COLO668 (cell line): ENCODE results near the gene CCNY.

Experiments
- DNase-seq: peaks from one replicate; lab custom pipeline; 2025; ENCODE audit not compliant: unreplicated experiment; lab: John Stamatoyannopoulos, UW

CCNY gene

DNA sequence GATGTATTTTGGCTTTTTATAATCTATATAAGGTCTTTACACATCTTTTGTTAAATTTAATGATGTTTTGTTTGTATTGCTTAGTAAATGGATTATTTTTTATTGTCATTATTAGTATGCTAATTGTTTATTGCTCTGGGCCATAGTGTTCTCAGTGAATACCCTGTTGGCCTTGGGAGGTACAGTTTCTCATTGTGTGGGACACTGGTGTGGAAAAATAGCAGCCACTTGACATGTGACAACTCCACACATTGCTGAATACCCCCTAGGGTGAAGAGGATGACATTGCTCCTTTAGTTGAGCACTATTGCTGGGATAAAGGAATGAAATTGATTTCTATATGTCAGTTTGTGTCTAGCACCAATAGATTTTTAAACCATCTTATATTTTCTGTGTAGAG lies 130.9 kb downstream of the CCNY start:
- no peak for DNase-seq

DNA sequence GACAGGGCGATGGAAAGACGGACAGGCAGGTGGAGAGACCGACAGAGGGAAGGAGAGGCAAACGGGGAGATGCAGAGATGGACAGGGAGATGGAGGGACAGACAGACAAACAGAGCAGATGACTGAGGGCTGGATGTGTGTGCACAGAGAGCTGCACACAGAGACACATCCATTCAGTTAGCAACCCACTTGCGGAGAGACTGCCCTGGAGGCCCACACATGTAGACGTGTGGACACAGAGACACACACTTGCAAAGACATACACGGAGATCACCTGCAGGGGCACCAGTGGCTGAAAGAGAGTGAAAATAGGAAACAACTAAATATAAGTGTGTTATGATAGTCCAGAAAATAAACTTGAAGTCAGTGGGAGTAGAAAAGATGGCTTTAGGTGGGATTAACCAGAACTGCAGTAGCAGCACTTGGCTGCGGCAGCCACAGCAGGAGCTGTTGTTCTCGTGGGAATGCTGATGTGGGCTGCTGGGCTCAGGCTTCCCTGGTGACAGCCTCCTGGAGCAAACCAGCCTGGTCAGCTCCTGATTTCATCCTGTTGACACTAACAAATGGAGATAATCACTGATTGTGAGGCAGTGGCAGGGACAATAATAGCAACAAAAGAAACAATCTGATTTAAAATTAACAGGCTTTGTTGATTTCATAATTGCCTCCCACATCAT lies 134.1 kb downstream of the CCNY start:
- DNase-seq, result no peak

DNA sequence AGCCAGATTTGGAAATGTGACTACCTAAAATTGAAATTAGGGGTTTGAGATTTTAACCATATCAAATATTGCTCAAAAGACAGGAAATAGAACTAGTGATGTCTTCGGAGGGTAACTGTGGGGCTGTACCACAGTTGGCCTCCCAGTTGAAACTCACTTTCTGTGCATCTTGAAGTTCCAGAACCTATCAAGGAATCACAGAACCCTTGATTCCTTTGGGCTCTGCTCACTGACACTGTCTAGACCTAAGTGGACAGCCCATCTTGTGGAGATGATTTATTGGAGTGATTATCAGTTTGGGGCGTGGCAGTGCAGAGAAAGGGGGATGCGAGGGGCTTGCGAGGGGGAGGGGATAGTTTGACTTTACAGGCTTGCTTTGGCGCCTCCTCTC lies 134.6 kb downstream of the CCNY start:
- DNase-seq, result no peak

DNA sequence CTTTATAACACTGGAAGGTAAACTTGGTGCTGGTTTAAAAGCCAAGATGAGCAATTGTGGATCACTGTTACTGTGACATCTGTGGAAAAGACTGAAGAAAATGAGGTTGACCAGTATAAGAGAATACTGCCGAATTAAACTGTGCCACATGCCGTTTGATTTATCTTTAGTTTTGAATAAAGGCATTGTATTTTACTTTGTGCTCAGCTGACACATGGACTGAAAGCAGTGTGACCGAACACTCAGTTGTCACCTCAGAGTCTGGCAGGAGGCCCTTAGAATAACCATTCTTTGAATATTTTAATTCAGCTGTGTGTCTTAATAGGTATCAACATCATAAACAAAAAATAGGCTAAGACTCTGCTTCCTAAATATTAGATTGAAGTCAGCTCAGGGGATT lies 135.1 kb downstream of the CCNY start:
- DNase-seq, result no peak

DNA sequence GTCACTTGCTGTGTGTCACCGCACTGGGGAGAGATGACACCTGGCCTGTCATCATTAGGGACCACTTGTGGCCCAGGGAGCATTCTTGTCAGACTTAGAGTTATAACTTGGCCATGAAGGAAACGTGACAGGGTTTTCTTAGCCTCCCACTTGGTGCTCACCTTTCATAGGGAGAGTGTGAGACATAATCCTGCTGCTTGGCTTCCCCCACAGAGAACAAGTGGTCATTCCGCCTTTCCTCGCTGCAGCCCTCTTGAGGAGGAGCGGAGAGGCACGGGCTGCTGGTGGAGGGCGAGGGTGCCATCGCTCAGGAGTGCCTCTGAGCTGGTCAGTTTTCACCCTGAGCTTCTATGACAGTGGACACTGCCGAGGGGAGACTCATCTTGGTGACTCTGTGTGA lies 143.8 kb downstream of the CCNY start:
- no peak for DNase-seq

DNA sequence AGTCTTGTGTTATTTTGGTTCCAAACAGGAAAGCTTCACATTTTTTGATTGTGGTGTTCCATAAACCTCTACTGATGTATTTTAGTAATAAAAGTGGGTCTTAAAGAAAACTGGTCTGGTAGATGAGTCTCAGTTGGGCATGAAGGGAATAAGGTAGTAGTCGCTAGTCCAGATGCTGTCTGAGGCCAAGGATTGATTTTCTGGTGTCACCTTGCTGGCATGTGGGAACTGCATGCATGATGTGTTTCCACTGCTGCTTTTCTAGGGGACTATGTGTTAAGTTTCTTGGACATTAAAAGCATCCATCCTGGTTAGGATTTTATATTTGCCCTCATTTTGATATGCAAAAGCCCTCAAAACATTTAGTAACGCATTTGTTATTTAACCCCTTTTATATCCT lies 145.1 kb downstream of the CCNY start:
- no peak for DNase-seq

DNA sequence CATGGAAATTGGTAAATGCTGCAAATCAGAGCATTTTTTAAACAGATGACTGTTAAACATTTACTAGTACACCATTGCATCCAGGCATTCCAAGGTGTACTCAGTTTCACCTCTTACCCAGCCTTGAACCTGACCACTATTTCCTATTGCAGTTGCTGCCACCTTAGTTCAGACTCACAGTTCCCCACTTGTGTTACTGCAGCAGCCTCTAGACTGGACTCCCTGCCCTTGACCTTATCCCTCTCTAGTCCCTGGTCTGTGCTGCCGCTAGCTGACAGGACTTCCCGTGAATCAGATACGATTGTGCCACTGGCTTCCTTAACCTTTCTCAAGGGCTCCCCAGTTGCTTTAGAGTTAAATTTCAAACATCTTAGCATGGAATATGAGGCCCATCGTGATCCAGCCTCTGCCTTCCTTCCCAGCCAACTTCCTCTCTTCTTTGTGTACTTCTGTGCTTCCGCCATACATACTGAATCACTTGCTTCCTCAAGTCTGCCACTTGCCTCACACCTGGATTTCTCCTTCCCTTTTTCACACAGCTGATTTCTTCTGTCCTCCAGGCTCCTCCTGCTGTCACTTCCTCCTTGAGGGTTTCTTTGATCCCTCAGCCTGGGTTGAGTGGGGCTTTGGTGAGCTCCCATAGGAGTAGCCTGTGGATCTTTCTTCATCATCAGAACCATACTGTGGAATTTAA lies 150.1 kb downstream of the CCNY start:
- no peak for DNase-seq

DNA sequence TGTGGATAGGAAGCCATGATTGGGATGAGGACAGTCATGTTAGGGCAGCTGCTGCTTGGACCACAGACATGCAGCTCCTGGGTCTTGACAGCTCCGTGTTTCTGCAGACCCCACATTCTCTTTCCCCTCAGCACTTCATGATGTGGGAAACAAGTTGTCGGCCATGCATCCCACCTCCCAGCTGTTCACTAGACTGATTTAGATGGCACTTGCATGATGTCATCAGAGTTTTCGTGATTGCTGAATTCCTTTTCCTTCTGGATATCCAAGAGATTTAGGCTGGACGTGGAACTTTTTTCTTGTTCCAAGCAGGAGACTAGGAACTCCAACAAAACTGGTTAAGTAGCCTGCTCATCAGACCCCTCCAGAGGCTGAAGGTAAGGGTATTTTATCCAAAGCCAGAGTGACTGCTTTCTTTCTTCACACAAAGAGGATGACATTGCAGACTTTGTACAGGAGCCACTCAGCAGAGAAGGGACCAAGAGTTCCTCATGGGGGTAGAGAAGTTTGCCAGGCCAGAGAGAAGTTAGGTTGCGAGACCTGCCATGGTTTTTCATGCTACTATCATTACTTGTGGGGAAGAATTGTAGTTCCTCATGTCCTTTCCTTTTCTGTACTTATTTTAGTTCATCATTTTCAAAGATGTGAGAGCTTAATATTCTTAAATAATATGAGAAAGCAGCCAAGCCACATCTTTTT lies 151.2 kb downstream of the CCNY start:
- no peak for DNase-seq

DNA sequence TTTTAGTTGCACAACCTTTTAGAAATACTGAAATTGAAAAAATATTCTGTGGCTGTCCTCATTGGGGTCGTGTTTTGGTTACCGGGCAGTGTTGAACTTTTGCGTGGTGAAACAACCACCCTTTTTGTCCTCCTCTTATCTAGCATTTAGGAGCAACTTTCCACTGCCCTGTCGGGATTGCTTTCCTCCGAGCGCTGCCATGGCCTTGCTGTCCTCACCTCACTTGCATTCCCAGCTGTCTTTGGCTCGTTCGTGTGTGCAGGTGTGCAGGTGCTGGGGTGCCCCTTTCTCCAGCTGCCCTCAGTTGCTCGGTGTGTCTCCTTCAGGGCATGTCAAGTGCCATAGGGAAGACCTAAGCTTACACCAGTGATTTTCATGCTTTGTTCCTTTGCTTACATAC lies 151.9 kb downstream of the CCNY start:
- no peak for DNase-seq

DNA sequence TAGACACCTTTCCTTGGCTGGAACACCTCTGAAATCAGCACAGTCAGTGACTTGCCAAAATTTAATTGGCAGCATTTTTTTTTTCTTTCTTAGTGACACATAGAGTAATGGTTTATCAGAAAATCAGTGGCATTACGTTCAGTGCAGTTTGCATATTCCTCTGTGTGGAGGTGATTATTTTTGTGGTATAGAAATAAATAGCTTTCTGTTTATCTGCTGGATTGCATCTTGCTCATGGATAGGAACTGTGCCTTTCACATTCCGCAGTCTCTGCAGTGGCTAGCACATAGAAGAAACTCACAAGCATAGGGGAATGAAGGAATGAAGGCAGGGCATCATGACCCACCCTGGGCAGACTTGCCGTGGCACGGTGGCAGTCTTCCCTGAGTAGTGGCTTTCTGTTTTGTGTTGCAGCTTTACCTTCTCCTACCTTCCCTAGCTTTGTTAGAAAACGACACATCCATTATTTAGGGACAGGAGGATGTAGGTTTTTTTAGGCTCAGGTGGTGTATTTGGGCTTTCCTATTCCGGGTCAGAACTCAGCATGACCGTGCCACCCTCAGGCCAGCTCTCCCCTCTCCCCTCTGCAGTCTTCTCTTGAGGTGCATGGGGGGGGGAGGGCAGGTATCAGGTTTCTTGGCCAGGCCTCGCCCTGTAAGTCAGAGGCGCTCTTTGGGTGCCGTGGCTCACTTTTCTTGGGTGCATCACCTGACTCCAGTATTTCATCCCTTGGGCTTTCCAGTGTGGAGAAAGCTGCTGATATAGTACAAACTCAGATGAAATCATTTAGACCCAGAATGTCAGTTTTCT lies 156.3 kb downstream of the CCNY start:
- DNase-seq, result no peak

DNA sequence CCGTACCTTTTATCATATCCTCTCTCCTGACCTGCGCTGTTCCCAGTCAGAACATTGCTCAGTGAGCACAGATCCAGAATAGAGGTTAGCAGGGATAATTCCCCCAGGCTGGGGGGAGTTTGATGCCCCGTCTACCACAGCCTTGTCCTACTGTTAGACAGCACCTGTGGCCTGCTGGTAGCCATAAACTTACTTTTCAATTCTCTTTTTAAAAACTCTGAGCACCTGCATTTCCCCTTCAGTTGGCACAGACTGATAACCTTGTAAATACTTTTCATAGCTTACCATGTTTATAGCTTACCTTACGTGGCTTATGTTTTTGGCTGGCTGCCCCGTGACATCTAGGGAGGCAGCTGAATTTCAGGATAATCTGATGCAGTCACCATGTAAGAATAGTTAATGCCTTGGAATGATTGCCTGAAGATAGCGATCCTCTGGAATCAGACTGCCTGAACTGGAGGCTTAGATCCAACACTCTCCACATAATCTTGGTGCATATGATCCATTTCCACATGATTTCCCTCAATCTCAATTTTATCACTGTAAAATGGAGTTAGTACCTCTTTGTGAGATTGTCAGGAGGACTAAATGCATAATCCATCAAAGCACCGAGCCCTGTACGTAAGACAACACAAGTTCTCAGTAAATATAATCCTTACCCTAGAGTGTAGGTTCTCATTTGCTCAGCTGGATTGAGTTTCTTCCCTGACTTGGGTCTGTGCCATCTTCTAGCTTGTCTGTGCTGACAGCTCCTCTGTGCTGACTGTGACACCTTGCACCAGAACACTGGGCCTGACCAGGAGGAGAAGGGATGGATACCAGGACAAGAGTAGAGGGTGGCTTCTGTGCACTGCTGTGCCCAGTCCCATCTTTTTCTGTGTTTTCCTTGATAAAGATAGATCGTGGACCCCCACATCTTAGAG lies 157.1 kb downstream of the CCNY start:
- DNase-seq, result no peak

DNA sequence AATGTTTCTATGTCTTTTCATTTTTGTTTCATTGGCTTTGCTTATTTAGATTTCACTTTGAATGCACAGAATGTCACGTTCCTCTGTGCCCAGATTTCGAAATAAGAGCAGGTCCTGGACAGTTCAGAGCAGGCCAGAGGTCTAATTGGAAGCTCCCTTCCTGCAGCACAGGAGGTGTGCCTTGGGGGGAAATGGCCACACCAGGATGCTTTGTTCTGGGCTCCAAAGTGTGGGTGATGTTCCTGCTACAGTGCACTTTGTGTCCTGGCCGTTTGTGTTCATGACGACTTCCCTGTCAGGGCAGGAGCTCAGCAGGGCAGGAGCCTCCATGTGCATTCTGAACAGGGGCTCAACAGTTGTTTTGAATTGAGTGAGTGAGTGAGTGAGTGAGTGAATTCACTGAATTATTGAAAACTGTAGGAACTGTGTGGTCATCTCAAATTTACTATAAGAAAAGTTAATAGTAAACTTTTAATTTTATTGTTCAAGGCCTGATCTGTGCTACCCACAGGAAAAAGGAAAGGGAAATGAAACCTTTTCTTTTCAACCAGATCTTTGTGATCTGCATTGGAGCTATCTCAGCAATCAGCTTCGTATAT lies 159.3 kb downstream of the CCNY start:
- no peak for DNase-seq

DNA sequence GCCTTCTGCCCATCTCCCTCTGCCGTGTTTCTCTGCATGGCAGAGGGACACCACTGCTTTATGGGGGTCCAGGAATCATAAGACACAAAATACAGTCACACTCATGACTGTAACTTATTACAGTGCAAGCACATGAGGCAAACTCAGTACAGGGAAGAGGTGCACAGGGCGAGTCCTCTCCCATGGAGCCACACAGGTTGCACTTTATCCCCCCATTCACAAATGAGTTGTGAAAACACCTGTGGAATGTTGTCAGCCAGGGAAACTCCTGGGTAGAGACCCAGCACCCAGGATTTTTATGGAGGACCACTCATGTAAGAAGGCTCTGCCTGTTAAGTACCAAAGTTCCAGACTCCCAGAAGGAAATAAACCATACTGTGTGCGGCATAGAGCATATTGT lies 161.6 kb downstream of the CCNY start:
- DNase-seq, result no peak

DNA sequence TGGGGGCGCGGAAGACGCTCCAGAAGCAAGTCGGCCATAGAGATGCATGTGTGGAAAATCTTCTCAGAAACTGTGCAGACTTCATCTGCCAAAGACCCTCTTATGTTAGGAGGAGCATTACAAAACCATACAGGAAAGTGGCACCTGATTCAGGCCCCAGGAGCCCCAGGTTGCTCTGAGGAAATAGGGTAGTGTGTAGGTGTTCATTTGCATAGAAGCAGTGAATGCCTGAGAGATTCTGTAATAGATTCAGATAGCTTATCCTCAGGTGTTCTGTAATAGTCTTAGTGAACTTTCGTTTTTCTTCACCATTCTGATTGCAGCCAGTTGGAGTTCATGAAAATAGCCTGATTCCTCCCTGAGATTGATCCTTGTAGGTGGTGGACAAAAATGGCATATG lies 162.4 kb downstream of the CCNY start:
- no peak for DNase-seq

DNA sequence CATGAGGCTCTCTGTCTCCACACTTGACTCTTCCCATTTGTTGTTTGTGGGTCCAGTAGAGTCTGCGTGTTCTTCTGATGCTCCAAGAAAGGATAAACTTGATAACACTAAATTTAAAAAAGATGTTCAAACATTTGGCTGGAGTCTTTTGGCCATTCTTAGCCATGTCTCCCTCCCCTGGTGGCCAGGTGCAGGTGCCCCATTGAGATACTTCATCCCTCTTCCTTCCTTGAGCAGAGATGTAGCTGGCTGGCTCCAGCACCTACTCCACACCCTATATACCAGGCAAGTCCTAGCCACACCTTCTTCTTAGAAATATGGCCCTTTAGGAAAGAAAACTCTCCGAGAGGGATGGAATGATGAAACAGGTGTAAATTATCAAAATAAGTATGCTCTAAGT lies 165.6 kb downstream of the CCNY start:
- DNase-seq, result no peak

DNA sequence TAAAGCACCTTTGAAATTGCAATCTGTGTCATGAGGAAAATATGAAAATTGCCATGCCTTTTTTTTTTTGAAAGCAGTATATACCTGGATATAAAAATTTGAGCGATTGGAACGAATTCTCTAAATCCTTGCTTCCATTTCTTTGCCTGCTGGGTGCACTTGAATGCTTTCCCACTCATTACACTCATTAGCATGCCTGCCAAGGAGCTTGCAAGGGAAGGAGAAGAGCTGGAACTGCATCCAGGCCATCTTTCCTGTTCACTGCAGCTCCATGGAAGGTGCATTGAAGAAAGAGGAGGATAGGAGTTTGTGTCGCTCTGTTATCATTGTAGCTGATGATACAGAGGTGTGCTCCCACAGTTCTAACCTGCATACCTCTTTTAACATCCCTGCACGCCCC lies 166.4 kb downstream of the CCNY start:
- DNase-seq, result no peak

DNA sequence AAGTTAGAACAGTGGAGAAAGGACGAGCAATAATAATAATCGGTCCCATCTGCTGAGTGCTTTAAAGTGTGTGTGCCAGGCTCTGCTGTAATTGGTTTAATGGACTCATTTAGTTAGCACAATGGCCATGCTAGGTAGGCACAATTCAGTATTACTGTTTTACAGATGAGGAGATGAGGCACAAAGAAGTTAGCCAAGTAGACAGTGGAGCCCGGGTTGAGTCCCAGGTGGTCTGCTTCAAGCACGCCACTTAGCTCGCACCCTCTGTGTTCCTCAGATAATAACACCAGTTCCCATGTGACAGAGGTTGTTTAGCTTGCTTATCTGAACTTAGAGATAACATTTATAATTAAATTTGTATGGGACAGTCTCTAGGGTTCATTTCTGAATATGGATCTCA lies 167.3 kb downstream of the CCNY start:
- no peak for DNase-seq

DNA sequence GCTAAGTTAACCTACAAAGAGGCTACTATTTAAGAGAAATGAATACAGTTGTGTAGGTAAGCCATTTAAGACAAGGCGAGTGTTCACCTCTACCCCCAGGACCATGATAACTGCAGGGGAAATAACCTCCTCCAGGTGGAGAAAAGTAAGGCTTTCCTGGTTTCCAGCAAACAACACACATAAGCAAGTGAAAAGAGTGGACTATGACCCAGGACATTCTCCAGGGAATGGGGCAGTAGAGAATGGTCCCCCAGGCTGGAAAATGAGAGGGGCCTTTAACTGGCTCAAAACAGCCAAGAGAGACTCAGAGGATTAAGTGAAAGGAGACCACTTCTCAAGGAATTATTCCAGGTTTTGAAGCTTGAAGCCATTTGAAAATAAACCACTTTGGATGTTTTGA lies 167.8 kb downstream of the CCNY start:
- no peak for DNase-seq

DNA sequence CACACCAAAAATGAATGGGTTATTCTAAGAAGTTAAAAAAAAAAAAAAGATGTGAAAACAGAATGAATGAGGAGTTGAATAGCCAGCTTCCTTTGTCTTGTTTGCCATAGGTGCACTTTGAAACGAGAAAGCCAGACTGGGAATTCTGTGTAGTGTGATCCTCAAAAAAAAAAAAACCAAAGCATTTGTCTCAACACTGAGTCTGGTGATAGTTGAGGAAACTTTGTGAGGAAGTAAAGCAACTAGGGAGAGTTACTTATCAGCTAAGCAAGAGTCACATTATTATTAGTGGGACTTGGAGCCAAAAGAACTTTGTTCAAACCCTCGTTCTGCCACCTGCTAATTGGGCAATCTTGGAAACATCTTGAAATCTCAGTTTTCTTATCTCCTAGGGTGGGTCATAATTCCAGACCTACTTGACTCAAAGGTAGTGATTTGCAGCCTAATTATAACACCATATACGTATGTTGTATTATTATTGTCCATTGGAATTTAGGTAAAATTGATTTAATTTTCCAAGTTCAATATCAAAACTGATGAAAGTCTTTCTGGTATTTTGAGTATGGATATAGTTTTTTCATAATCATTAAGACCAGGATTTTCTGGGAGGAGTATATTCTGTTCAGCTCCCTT lies 169.0 kb downstream of the CCNY start:
- DNase-seq, result no peak

DNA sequence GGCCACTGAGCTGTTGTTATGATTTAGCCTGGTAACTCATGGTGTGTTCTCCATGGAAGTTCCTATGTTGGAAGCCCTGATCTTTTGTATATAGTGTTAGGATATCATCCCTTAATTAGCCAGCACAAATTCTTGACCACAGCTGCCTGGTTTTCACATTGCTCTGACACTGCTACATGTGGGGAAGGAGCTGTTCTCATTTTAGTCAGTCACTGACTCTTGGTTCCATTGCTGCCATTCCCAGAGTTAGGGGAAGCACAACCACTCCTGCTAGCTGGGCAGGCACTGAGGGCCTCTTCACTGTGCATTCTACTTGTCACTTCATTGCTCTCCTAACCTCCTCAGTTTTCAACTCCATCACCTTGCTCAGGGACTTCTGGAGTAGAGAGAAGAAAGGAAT lies 170.4 kb downstream of the CCNY start:
- no peak for DNase-seq
